Psoas muscle (tissue), 8 donors: ENCODE measurements around the gene TPCN1. TPM values are rescaled to one million over a fixed set of nuclear protein-coding genes. Genes with fewer than 3 reads are reported as not detected.
A peak's percentile ranks its signal among the peaks of the same experiment; 100 is the strongest.

ENCODE experiments used
- ATAC-seq, 4 donors: fragments of 200-7000 bp; cut with Tn5 transposase; one replicate each; pipeline ENCODE4 v1.9.1; 2020; ENCODE audit warnings: moderate library complexity in 3 of 4, mild to moderate bottlenecking in 2 of 4
- DNase-seq, 2 donors: peaks; one replicate each; pipeline ENCODE4 v3.0.0-alpha.2; 2020
- H3K27ac ChIP-seq: fragments of 200-600 bp; one replicate; pipeline ENCODE4 v1.8.0; 2022
- H3K27me3 ChIP-seq, 3 donors: fragments of 200-600 bp in 1 of 3; one replicate each; pipeline versions ENCODE4 v1.6.1 to v1.8.0; 2013 to 2022; ENCODE audit warnings: low read length in 2 of 3, mild to moderate bottlenecking in 2 of 3, moderate library complexity in 1 of 3; ENCODE audit not compliant: insufficient read depth in 3 of 3
- H3K36me3 ChIP-seq, 2 donors: fragments of 200-600 bp in 1 of 2; one replicate each; pipeline versions ENCODE4 v1.6.1 to v1.8.0; 2013 to 2022; ENCODE audit warnings: low read depth in 1 of 2, mild to moderate bottlenecking in 1 of 2, moderate library complexity in 1 of 2; ENCODE audit not compliant: insufficient read depth in 1 of 2
- H3K4me1 ChIP-seq: fragments of 200-600 bp; one replicate; pipeline ENCODE4 v1.8.0; 2022
- H3K4me3 ChIP-seq: fragments of 200-600 bp; one replicate; pipeline ENCODE4 v1.8.0; 2022; ENCODE audit warnings: mild to moderate bottlenecking
- H3K9me3 ChIP-seq: fragments of 200-600 bp; one replicate; pipeline ENCODE4 v1.8.0; 2022
- CTCF ChIP-seq: fragments of 200-600 bp; IDR thresholded peaks from one replicate; pipeline ENCODE4 v1.8.0; 2022; ENCODE audit warnings: antibody characterized with exemption
- WGBS, 3 donors: extraction: QIAGEN DNeasy Blood & Tissue Kit; methylation state at CpG; one replicate each; pipeline versions ENCODE4 v1.1.6 to v1.1.7; 2013; 5-methylcytosine and 5-hydroxymethylcytosine counted together
- intact Hi-C, 2 donors: fragments of 100-400 bp; cut with DNase I; formaldehyde crosslinking; loops; one replicate each; pipeline versions ENCODE4 v1.11.0 to v1.14.2; 2022
- polyA plus RNA-seq, 3 donors: library from polyadenylated mRNA; stranded (reverse); fragments of 200-250 nt; gene quantifications; one replicate each; pipeline ENCODE4 v1.2.3, GENCODE V29; 2013
- total RNA-seq, 4 donors: library from RNA; stranded (reverse); fragmentation: NEBNext Ultra II Directional in 2 of 4; extraction: Animal tissue kit (Norgen Biotek cat#: 25700) in 2 of 4; gene quantifications; one replicate each; pipeline versions ENCODE4 v1.2.1 to v1.2.4, GENCODE V29; 2021 to 2023
- donor health status: healthy with polysubstance abuse.
- donor health status: DM: no; HTN: no; CAD: no; lungs with moderate emphysema.
- donor health status: Bipolar disorder and iron deficiency.
- donor health status: healthy.
- donor health status: DM: yes; HTN: yes; CAD: no.
- donor health status: DM: no; HTN: no; CAD: no.
- donor health status: DM: no; HTN: no; CAD: no.
- donor health status: DM: yes; HTN: yes; CAD: no.

The TPCN1 gene
- total and polyA plus RNA-seq, 7 donors = 7.6 to 36.2 (median 25.2) TPM

- H3K9me3 ChIP-seq = no peaks in the 10 kb centered on the region
- TF ChIP-seq CTCF = no peak
- ATAC-seq (no peak), DNase-seq (no peak)
- intact Hi-C loops = loop anchor here in 1 of 2 donors (5.0 kb wide), 1 partner anchor 94 kb away; no protein-coding TSS in a partner anchor
- peaks cover 0 to 40% of the 10 kb centered on the region in 2 donors for H3K36me3 ChIP-seq
- H3K4me1 ChIP-seq = peaks cover 22% of the 10 kb centered on the region
- H3K27me3 ChIP-seq = no peaks in the 10 kb centered on the region
- 62 to 73% (median 66%) methylated on average over 17 of the region's 17 CpGs for WGBS, 3 donors
- peak overlapping the region; percentile 78 for H3K27ac ChIP-seq
- peak overlapping the region; percentile 88 for H3K4me3 ChIP-seq
Observed at GRCh38 chr12:113332688-113333417, 111.6 kb downstream of the TPCN1 start.

GRCh38 chr12:113333418-113333750 is 112.1 kb downstream of the TPCN1 start:
- H3K4me3 ChIP-seq = peak overlapping the region; percentile 88
- no peaks in the 10 kb centered on the region for H3K9me3 ChIP-seq
- intact Hi-C loops = loop anchor here in 1 of 2 donors (5.0 kb wide), 1 partner anchor 94 kb away; no protein-coding TSS in a partner anchor
- H3K4me1 ChIP-seq = peaks cover 22% of the 10 kb centered on the region
- no peaks in the 10 kb centered on the region for H3K27me3 ChIP-seq
- peak overlapping the region; percentile 78 for H3K27ac ChIP-seq
- WGBS, 3 donors = 65 to 74% (median 71%) methylated on average over 5 of the region's 5 CpGs
- no peak for TF ChIP-seq CTCF
- peaks cover 0 to 40% of the 10 kb centered on the region in 2 donors for H3K36me3 ChIP-seq
- DNase-seq (no peak), ATAC-seq (no peak)

GRCh38 chr12:113333877-113334785 is 112.9 kb downstream of the TPCN1 start:
- TF ChIP-seq CTCF = no peak
- no peaks in the 10 kb centered on the region for H3K27me3 ChIP-seq
- H3K4me1 ChIP-seq = peaks cover 22% of the 10 kb centered on the region
- ATAC-seq = peak; percentile 5 to 26 (median 16)
- intact Hi-C loops = loop anchor here in 1 of 2 donors (5.0 kb wide), 1 partner anchor 93 kb away; no protein-coding TSS in a partner anchor
- WGBS, 3 donors = 31 to 45% (median 33%) methylated on average over 27 of the region's 27 CpGs
- no peaks in the 10 kb centered on the region for H3K9me3 ChIP-seq
- H3K4me3 ChIP-seq = peak overlapping the region; percentile 88
- DNase-seq = no peak
- H3K27ac ChIP-seq = peak overlapping the region; percentile 78
- H3K36me3 ChIP-seq = peaks cover 0 to 37% of the 10 kb centered on the region in 2 donors

GRCh38 chr12:113334786-113335539 is 113.7 kb downstream of the TPCN1 start, which contains the start of gene SLC8B1:
TSS of gene SLC8B1 (minus strand) at chr12:113335109. CDS start at chr12:113332878, 2,231 bp downstream.
- WGBS, 3 donors = 0 to 1% (median 1%) methylated on average over 47 to 62 of the region's 62 CpGs
- no peak for TF ChIP-seq CTCF
- Histone ChIP-seq H3K36me3 (peaks cover 0 to 29% of the 10 kb centered on the region in 2 donors), H3K27ac (peak within 1 kb of the TSS; percentile 78), H3K4me3 (peak within 1 kb of the TSS; percentile 88), H3K9me3 (no peaks in the 10 kb centered on the region), H3K27me3 (no peaks in the 10 kb centered on the region), H3K4me1 (peaks cover 22% of the 10 kb centered on the region)
- ATAC-seq (peak; percentile 100), DNase-seq (peak; percentile 91 to 94)
- intact Hi-C loops = loop anchor here in 1 of 2 donors (5.0 kb wide), 1 partner anchor 92 kb away; no protein-coding TSS in a partner anchor
